ENCODE results near the gene PRKCD. TPM values are rescaled to one million over a fixed set of nuclear protein-coding genes. Genes with fewer than 3 reads are reported as not detected.

Gene PRKCD
- total RNA-seq (2022), result 9.6 and 9.8 TPM in 2 replicates
- percentile 41 among the genes with signal in this experiment for Bru-seq, nascent RNA
- percentile 46 among the genes with signal in this experiment for BruChase-seq, experiment 1, labeled RNA remaining after a 6-hour chase
- percentile 45 among the genes with signal in this experiment for BruChase-seq, experiment 2, labeled RNA remaining after a 2-hour chase
- long read RNA-seq, transcript PRKCD-202 (18 exons, 2,810 nt), result major isoform, 13 of 24 reads
- long read RNA-seq, transcript PRKCD-201 (19 exons, 2,680 nt), result minor isoform, 5 of 24 reads
- long read RNA-seq, partial matches to known transcripts, result 0 of 24 reads
- long read RNA-seq, other reads (novel, unspliced or antisense), result 6 of 24 reads

- peak within 1 kb of the TSS; percentile 71 for H3K27ac Mint-ChIP-seq (ENCODE audit: low read depth, unreplicated experiment)
- peaks cover 20% of the 10 kb centered on the region for H3K4me1 Mint-ChIP-seq (ENCODE audit: insufficient read depth, unreplicated experiment)
- ChIA-PET POLR2A (interaction anchor here (0.6 to 1.5 kb wide), 14 partner anchors 13 to 1989 kb away, joined by 3 to 7 read pairs (median 3); partner anchors contain the start of genes DCP1A, RFT1 and TKT), CTCF (interaction anchor here (0.7 to 3.3 kb wide), 8 partner anchors 27 to 1117 kb away, joined by 3 to 25 read pairs (median 5); no protein-coding TSS in a partner anchor)
- H3K9me3 Mint-ChIP-seq (ENCODE audit: unreplicated experiment), result no peaks in the 10 kb centered on the region
- H3K36me3 Mint-ChIP-seq (ENCODE audit: insufficient read depth, unreplicated experiment), result peaks cover 7% of the 10 kb centered on the region
- peak; percentile 27 for TF ChIP-seq CTCF (IDR thresholded peaks at IDR 0.05; ENCODE audit: unreplicated experiment)
- peak; percentile 90 for DNase-seq (ENCODE audit: unreplicated experiment)
- intact Hi-C loops (cut with micrococcal nuclease), result loop anchor here (2.0 kb wide), 1 partner anchor 26 kb away; no protein-coding TSS in a partner anchor
- BruUV-seq (replicated peaks), result no TSS peak
- H3K27me3 Mint-ChIP-seq (ENCODE audit: insufficient read depth, unreplicated experiment), result no peaks in the 10 kb centered on the region
- H3K4me3 Mint-ChIP-seq (ENCODE audit: unreplicated experiment), result peak within 1 kb of the TSS; percentile 89
Measured at GRCh38 chr3:53160660-53161449, at the start of gene PRKCD. PRKCD (plus strand) TSS chr3:53161209; CDS start chr3:53178423, 17,214 bp downstream.

GRCh38 chr3:53111822-53112221, 49.2 kb upstream of the PRKCD start:
- Mint-ChIP-seq H3K9me3 (ENCODE audit: unreplicated experiment) (no peaks in the 10 kb centered on the region), H3K27me3 (ENCODE audit: insufficient read depth, unreplicated experiment) (no peaks in the 10 kb centered on the region), H3K4me3 (ENCODE audit: unreplicated experiment) (no peak overlapping the region), H3K36me3 (ENCODE audit: insufficient read depth, unreplicated experiment) (peaks cover 49% of the 10 kb centered on the region), H3K4me1 (ENCODE audit: insufficient read depth, unreplicated experiment) (peaks cover 17% of the 10 kb centered on the region), H3K27ac (ENCODE audit: low read depth, unreplicated experiment) (no peak overlapping the region)
- CTCF ChIA-PET, result interaction anchor here (0.6 to 12.8 kb wide), 9 partner anchors 11 to 90 kb away, joined by 3 to 134 read pairs (median 4); no protein-coding TSS in a partner anchor
- no peak for TF ChIP-seq CTCF (IDR thresholded peaks at IDR 0.05; ENCODE audit: unreplicated experiment)
- BruUV-seq (replicated peaks), result no TSS peak
- intact Hi-C loops (cut with micrococcal nuclease), result loop anchor here (10.0 kb wide), 1 partner anchor 603 kb away; no protein-coding TSS in a partner anchor
- no peak for DNase-seq (ENCODE audit: unreplicated experiment)
- POLR2A ChIA-PET, result no interaction called here

GRCh38 chr3:53113293-53114010, 47.6 kb upstream of the PRKCD start:
- H3K4me1 Mint-ChIP-seq (ENCODE audit: insufficient read depth, unreplicated experiment), result peaks cover 17% of the 10 kb centered on the region
- intact Hi-C loops (cut with micrococcal nuclease), result loop anchor here (1.0 to 10.0 kb wide), 3 partner anchors 21 to 601 kb away; no protein-coding TSS in a partner anchor
- no peaks in the 10 kb centered on the region for H3K27me3 Mint-ChIP-seq (ENCODE audit: insufficient read depth, unreplicated experiment)
- H3K4me3 Mint-ChIP-seq (ENCODE audit: unreplicated experiment), result no peak overlapping the region
- no peak for TF ChIP-seq CTCF (IDR thresholded peaks at IDR 0.05; ENCODE audit: unreplicated experiment)
- no peak for DNase-seq (ENCODE audit: unreplicated experiment)
- peak overlapping the region; percentile 25 for H3K27ac Mint-ChIP-seq (ENCODE audit: low read depth, unreplicated experiment)
- peaks cover 54% of the 10 kb centered on the region for H3K36me3 Mint-ChIP-seq (ENCODE audit: insufficient read depth, unreplicated experiment)
- H3K9me3 Mint-ChIP-seq (ENCODE audit: unreplicated experiment), result no peaks in the 10 kb centered on the region
- POLR2A ChIA-PET, result no interaction called here
- CTCF ChIA-PET, result interaction anchor here (0.5 to 12.8 kb wide), 22 partner anchors 8 to 597 kb away, joined by 3 to 134 read pairs (median 4); no protein-coding TSS in a partner anchor
- BruUV-seq (replicated peaks), result no TSS peak
